Right lobe of liver (tissue), 6 donors: ENCODE measurements around the gene SPATA6. TPM values are rescaled to one million over a fixed set of nuclear protein-coding genes. Genes with fewer than 3 reads are reported as not detected.
"Not testable (repeated sequence)": the region's sequence is repeated elsewhere in the genome, so short reads cannot be mapped to it uniquely, and the experiment has no call there.

Experiments used
- ATAC-seq, 4 donors: fragments of 200-7000 bp; cut with Tn5 transposase; one replicate each; pipeline ENCODE4 v1.9.1; 2020; ENCODE audit warnings: mild to moderate bottlenecking in 4 of 4, moderate library complexity in 4 of 4
- DNase-seq, 3 donors: peaks; one replicate each; pipeline ENCODE4 v3.0.0-alpha.2; 2020
- H3K27ac ChIP-seq, 3 donors: fragments of 200-600 bp; one replicate each; pipeline ENCODE4 v1.8.0; 2022
- H3K27me3 ChIP-seq, 2 donors: fragments of 200-600 bp; one replicate each; pipeline ENCODE4 v1.8.0; 2022
- H3K36me3 ChIP-seq, 4 donors: fragments of 200-600 bp; sonication (generic) in 1 of 4; one replicate each; pipeline versions ENCODE4 v1.5.1 to v1.8.0; 2017 to 2022; ENCODE audit warnings: control low read depth in 1 of 4
- H3K4me1 ChIP-seq, 4 donors: fragments of 200-600 bp; sonication (generic) in 1 of 4; one replicate each; pipeline versions ENCODE4 v1.5.1 to v1.8.0; 2017 to 2022; ENCODE audit warnings: control low read depth in 1 of 4
- H3K4me3 ChIP-seq, 3 donors: fragments of 200-600 bp; one replicate each; pipeline ENCODE4 v1.8.0; 2022
- H3K9me3 ChIP-seq, 4 donors: fragments of 200-600 bp; sonication (generic) in 1 of 4; one replicate each; pipeline versions ENCODE4 v1.5.1 to v1.8.0; 2017 to 2022; ENCODE audit warnings: control low read depth in 1 of 4
- POLR2A ChIP-seq: fragments of 450-650 bp; IDR thresholded peaks from one replicate; pipeline ENCODE4 v1.6.1; 2017; ENCODE audit warnings: antibody characterized with exemption, mild to moderate bottlenecking
- WGBS: methylation state at CpG from one replicate; pipeline ENCODE4 v1.1.6; 2018; ENCODE audit warnings: low coverage, low lambda C conversion rate; ENCODE audit not compliant: insufficient coverage; ENCODE audit errors: missing lambda C conversion rate; 5-methylcytosine and 5-hydroxymethylcytosine counted together
- intact Hi-C, 2 donors: fragments of 100-400 bp; cut with DNase I; formaldehyde crosslinking; loops; one replicate each; pipeline versions ENCODE4 v1.11.2 to v1.14.1; 2022
- total RNA-seq, 6 experiments: library from RNA; depleted of rRNA in 2 of 6; stranded (reverse); fragments of >200 nt in 2 of 6; fragmentation: NEBNext Ultra II Directional in 3 of 6; extraction: Animal tissue kit (Norgen Biotek cat#: 25700) in 3 of 6; gene quantifications; one replicate each; pipeline versions ENCODE4 v1.1.0 to v1.2.4, GENCODE V29; 2016 to 2023
- TF ChIP-seq, protein P1 (sequence below), 4 donors: fragments of 200-600 bp in 3 of 4; fragments of 450-650 bp in 1 of 4; IDR thresholded peaks; one replicate each; pipeline versions ENCODE4 v1.5.1 to v1.8.0; 2016 to 2022; ENCODE audit warnings: antibody characterized with exemption in 4 of 4, mild to moderate bottlenecking in 2 of 4
- donor health status: DM: no; HTN: yes; CAD: no.
- donor health status: DM: no; HTN: no; CAD: no.
- donor health status: DM: no; HTN: no; CAD: no.
- donor health status: DM: no; HTN: yes; CAD: no.
- donor health status: DM: no; HTN: yes; CAD: no.

SPATA6 gene
- total RNA-seq, 6 experiments from 2014 or later = 2.5 to 8.4 (median 4.5) TPM

DNA sequence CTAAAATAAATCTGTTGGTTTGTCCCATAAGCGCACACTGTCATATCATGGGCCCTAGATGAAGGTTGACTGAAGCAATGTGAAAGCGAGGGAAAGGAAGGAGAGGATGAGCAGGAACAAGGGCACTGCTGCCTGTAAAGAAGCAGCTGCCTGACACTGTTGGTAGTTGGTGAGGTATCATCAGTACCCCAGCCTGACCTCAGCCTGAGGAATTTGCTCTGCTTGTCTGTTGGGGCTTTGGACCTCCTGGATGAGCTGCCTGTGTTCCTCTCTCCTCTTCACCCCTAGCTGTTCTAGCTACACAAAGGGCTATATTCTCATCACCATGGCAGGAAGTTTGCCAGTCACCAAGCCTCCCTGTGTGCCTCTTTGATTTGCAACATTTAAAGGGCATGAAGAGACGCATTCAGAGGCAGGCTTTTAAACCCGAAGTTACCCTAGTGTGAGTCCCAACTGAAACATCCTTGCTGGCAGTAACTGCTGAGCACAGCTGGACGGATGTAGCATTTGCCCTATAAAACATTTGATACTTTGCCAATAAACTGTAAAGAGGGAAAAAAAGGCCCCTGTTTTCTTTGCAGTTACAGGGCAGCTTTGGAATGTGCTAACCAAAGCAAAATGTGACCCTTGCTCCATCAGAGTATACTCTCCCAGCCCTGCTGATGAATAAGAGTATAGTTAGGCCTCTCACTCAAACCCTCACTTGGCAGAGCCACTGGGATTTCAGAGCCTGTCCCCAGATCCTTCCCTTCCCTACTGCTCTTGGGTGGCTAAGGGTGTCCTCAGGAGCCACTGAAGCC is 22.2 kb upstream of the SPATA6 start:
- Histone ChIP-seq H3K9me3 (no peaks in the 10 kb centered on the region), H3K27me3 (no peaks in the 10 kb centered on the region), H3K4me3 (no peak overlapping the region), H3K4me1 (no peaks in the 10 kb centered on the region), H3K27ac (no peak overlapping the region), H3K36me3 (no peaks in the 10 kb centered on the region)
- 52% methylated on average over 4 of the region's 5 CpGs for WGBS
- intact Hi-C loops = no loop called here
- peak; percentile 48 to 73 (median 55) for ATAC-seq
- no peak for DNase-seq
- no peak for TF ChIP-seq POLR2A

DNA sequence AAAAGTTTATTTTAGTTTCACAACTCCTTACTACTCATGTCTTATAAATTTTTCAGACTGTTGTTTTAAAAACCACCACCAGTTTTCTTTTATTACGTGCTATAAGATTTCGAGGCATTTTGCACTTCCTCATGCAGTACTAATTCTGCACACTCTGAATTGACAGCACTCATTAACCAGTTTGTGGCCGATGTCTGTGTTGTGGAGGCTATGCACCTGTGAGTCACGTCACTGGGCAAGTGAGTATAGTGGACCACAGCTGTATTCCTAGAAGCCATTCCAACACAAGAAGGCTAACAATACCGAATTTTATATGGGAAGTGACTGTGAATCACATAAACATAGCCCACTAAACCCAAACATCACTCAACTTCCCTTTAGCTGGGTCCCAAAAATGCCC is 21.0 kb upstream of the SPATA6 start:
- Histone ChIP-seq H3K27ac (no peak overlapping the region), H3K9me3 (no peaks in the 10 kb centered on the region), H3K4me3 (no peak overlapping the region), H3K36me3 (no peaks in the 10 kb centered on the region), H3K4me1 (no peaks in the 10 kb centered on the region), H3K27me3 (no peaks in the 10 kb centered on the region)
- 63% methylated on average over 5 of the region's 5 CpGs for WGBS
- DNase-seq (no peak), ATAC-seq (no peak)
- TF ChIP-seq, protein P1, sequence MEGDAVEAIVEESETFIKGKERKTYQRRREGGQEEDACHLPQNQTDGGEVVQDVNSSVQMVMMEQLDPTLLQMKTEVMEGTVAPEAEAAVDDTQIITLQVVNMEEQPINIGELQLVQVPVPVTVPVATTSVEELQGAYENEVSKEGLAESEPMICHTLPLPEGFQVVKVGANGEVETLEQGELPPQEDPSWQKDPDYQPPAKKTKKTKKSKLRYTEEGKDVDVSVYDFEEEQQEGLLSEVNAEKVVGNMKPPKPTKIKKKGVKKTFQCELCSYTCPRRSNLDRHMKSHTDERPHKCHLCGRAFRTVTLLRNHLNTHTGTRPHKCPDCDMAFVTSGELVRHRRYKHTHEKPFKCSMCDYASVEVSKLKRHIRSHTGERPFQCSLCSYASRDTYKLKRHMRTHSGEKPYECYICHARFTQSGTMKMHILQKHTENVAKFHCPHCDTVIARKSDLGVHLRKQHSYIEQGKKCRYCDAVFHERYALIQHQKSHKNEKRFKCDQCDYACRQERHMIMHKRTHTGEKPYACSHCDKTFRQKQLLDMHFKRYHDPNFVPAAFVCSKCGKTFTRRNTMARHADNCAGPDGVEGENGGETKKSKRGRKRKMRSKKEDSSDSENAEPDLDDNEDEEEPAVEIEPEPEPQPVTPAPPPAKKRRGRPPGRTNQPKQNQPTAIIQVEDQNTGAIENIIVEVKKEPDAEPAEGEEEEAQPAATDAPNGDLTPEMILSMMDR (IDR thresholded peaks at IDR 0.05) = no peak
- TF ChIP-seq POLR2A = no peak
- intact Hi-C loops = no loop called here

GRCh38 chr1:48492392-48492791 is 20.4 kb upstream of the SPATA6 start:
- Histone ChIP-seq H3K9me3 (no peaks in the 10 kb centered on the region), H3K27ac (no peak overlapping the region), H3K36me3 (no peaks in the 10 kb centered on the region), H3K27me3 (no peaks in the 10 kb centered on the region), H3K4me3 (no peak overlapping the region), H3K4me1 (no peaks in the 10 kb centered on the region)
- peak; percentile 12 to 63 (median 41) for ATAC-seq
- intact Hi-C loops = no loop called here
- TF ChIP-seq POLR2A = no peak
- TF ChIP-seq, protein P1 (IDR thresholded peaks at IDR 0.05) = no peak
- no peak for DNase-seq

DNA sequence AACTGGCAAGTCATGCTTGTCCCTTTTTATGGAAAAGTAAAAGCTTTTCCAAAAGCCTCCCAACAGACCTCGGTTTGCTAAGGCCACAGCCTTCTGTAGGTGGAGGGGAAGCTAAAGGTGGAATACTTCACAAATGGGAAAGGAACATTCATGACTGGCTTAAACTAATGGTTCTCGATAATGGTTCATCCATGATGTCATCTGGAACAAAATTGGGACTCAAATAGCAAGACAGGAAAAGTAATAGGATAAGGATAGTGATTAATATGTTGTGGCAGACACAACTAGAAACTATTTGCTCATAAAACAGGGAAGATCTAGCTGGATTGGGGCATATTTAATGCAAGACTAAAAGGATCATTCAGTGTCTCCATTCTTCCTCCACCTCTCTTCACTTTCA is 16.7 kb upstream of the SPATA6 start:
- no peak for DNase-seq
- H3K9me3 ChIP-seq = no peaks in the 10 kb centered on the region
- no peaks in the 10 kb centered on the region for H3K36me3 ChIP-seq
- H3K4me3 ChIP-seq = no peak overlapping the region
- TF ChIP-seq POLR2A = no peak
- TF ChIP-seq, protein P1 (IDR thresholded peaks at IDR 0.05) = no peak
- ATAC-seq = no peak
- H3K27ac ChIP-seq = no peak overlapping the region
- H3K4me1 ChIP-seq = no peaks in the 10 kb centered on the region
- no peaks in the 10 kb centered on the region for H3K27me3 ChIP-seq
- WGBS = 54% methylated on average over 2 of the region's 2 CpGs
- intact Hi-C loops = no loop called here

- H3K27me3 ChIP-seq = no peaks in the 10 kb centered on the region
- TF ChIP-seq POLR2A = no peak
- TF ChIP-seq, protein P1 (IDR thresholded peaks at IDR 0.05) = no peak
- H3K36me3 ChIP-seq = no peaks in the 10 kb centered on the region
- H3K27ac ChIP-seq = no peak overlapping the region
- H3K4me3 ChIP-seq = no peak overlapping the region
- ATAC-seq (no peak), DNase-seq (no peak)
- intact Hi-C loops = no loop called here
- H3K4me1 ChIP-seq = no peaks in the 10 kb centered on the region
- H3K9me3 ChIP-seq = no peaks in the 10 kb centered on the region
Observed at GRCh38 chr1:48480504-48480903, 8.5 kb upstream of the SPATA6 start.

GRCh38 chr1:48480023-48480422 is 8.0 kb upstream of the SPATA6 start:
- H3K9me3 ChIP-seq, ATAC-seq, H3K4me3 ChIP-seq, H3K4me1 ChIP-seq, DNase-seq, intact Hi-C loops, H3K36me3 ChIP-seq, H3K27me3 ChIP-seq, H3K27ac ChIP-seq: not testable (repeated sequence)
- no CpG with 5 or more reads among the region's 4 CpGs for WGBS
